ENCODE data around the gene HGF.

DNA sequence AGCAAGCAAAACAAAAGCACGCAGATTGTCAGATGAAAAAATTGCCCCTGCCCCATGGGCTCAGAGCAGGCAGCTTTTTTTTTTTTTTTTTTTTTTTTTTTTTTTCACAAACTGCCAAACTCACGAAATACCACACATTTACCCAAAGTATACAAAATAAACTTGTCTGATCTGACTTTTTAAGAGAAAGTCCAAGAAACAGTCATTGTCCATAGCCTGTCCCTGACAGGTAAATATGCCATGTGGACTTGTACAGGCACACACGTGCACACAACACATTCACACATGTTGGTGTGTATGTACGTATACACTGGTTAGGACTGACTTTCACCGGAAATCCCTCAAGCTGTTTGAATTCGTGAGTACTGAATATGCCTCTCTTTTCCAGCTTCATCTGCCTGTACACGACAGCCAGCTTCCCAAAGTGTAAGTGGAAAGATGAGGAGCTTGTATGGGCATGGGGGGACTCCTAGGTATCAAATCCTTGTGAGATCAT, 929 bp upstream of the HGF start:
- TF ChIP-seq BACH2 (CRISPR knock-in tag; IDR thresholded peaks at IDR 0.05; ENCODE audit: borderline replicate concordance), result no peak
- TF ChIP-seq, protein P1, sequence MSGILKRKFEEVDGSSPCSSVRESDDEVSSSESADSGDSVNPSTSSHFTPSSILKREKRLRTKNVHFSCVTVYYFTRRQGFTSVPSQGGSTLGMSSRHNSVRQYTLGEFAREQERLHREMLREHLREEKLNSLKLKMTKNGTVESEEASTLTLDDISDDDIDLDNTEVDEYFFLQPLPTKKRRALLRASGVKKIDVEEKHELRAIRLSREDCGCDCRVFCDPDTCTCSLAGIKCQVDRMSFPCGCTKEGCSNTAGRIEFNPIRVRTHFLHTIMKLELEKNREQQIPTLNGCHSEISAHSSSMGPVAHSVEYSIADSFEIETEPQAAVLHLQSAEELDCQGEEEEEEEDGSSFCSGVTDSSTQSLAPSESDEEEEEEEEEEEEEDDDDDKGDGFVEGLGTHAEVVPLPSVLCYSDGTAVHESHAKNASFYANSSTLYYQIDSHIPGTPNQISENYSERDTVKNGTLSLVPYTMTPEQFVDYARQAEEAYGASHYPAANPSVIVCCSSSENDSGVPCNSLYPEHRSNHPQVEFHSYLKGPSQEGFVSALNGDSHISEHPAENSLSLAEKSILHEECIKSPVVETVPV (CRISPR knock-in tag; IDR thresholded peaks at IDR 0.05), result no peak
- TF ChIP-seq ZNF565 (CRISPR knock-in tag; conservative IDR thresholded peaks at IDR 0.05; ENCODE audit: low read depth), result no peak
- TF ChIP-seq ARNTL (CRISPR knock-in tag; IDR thresholded peaks at IDR 0.05; ENCODE audit: borderline replicate concordance, low read depth), result no peak
- TF ChIP-seq ZFP3 (CRISPR knock-in tag; IDR thresholded peaks at IDR 0.05), result no peak
- no peak for TF ChIP-seq PATZ1 (CRISPR knock-in tag; IDR thresholded peaks at IDR 0.05; ENCODE audit: borderline replicate concordance)
- TF ChIP-seq ZNF8 (CRISPR knock-in tag; IDR thresholded peaks at IDR 0.05), result no peak
- TF ChIP-seq POU6F1 (CRISPR knock-in tag; IDR thresholded peaks at IDR 0.05; ENCODE audit: borderline replicate concordance, low read depth), result no peak
- no peak for TF ChIP-seq SNAI2 (CRISPR knock-in tag; IDR thresholded peaks at IDR 0.05)
- TF ChIP-seq RARB (CRISPR knock-in tag; IDR thresholded peaks at IDR 0.05), result no peak

All from SK-N-SH treated with all-trans-retinoic acid at 6 μM for 48 hours (cell line).